Effector CD8-positive, alpha-beta T cell (primary cell): ENCODE data around the gene GALNT18.

Experiments
- DNase-seq: peaks from one replicate; lab custom pipeline; 2025; lab: John Stamatoyannopoulos, UW

Gene GALNT18

GRCh38 chr11:11268119-11268518 lies 353.7 kb downstream of the GALNT18 start:
- DNase-seq = no peak

GRCh38 chr11:11267312-11267711 lies 354.5 kb downstream of the GALNT18 start:
- DNase-seq = no peak

DNA sequence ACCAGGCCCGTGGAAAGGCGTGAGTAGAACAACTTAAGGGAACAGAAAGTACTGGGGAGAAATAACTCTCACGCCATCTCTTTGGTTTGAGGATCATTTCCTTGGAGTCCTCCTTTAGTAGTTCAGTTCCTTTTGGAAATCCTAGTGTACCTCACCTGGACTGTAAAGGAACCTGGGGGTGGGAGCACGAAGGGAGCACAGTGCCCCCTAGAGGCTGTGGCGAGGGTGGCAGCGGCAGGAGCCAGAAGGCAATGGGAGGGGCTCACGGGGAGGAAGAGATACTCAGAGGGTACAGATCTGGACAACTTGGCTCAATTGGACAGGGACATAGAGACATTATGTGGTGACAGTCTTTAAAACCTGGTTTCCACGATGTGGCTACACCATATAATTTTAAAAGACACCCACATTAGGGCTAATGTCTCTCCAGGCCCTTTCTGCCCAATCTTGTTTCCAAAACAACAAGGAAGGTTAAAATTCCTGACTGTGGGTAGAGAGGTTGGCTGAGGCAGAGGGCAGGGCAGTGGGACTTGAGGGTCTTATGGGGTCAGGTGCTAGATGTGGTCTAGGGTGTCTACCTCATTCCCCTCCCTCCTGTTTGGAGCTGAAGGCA lies 355.7 kb downstream of the GALNT18 start:
- peak; percentile 17 for DNase-seq

DNA sequence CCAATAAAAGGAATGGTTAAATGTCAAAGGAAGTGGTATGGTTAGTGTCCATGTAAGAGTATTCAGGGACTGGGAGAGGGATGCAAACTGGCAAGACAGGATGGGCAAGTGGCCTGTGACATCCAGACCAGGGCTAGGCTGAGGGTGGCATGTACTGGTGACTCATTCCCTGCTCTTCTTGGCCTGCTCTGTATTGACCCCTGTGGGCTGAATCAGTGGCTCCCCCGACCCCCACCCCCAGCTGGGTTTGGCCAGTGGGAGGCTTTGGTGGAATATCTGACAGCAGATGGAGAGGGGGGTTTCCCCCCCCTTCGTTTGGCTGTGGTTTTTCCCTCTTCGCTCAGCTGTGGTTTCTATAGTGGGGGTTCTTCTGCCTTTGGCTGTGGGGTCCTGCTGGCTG lies 356.5 kb downstream of the GALNT18 start:
- DNase-seq = no peak

GRCh38 chr11:11263238-11264005 lies 358.4 kb downstream of the GALNT18 start:
- no peak for DNase-seq

DNA sequence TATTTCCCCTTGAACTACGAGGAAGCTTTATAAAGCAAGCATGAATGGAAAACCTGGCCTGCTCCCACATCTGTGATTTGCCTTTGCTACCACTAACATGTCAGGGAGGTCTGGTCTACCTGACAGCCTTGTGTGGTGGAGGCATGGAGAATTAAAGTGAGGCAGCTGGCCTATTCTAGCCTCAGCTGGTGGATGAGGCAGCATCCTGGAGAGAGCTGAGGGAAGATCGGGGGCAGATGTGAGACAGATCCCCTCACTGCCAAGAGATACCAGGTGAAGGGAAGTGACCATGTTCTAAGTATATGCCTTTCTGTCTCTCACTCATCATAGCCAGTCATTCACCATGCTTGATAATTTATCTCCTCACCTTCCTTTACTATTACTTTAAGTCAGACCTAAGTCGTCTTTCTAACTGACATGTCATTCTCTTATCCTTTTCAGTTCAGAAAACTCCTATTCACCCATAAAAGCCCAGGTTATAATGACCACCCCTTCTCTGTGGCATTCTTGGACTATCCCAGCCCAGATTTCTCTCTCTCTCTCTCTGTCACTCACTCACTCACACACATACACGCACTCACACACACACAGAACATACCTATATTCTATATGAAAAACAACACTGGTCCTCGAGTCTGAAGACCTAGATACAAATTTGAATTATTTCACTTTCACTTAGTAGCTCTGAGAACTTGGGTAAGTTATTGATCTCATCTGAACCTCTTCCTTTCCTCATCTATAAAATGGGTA lies 359.5 kb downstream of the GALNT18 start:
- no peak for DNase-seq

DNA sequence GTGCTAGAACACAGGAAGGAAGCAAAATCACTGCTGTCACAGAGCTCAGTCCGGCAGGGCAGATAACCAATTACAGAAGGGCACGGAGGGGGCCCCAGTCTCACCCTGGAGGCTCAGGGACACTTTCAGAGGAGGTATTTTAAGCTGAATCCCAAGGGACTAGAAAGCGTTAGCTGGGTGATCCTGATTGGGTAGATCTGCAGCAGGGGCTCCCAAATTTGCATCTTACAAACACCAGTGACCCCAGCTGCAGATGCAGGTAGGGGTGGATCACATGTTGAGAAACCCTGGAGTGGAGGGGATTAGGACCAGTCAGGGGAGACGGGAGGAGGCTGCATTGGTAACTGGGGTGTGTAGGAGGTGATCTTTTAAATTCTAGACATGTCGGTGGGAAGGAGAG lies 360.2 kb downstream of the GALNT18 start:
- no peak for DNase-seq

DNA sequence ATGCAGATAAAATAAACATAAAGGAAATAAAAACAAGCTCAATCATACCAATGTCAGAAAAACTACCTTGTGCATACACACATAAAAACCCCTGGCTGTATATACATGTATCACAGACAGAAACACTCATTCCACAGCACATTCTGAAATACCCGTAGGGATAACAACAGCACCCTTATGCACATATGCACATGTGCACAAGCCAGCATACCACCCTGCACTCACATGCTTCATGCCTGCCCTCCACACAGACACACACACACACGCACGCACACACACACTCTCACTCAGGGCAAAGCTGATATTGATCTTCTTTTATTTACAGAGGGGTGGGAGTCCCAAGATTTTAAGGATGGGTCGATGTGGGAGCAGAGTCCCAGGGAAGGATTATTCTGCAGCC lies 360.9 kb downstream of the GALNT18 start:
- no peak for DNase-seq

DNA sequence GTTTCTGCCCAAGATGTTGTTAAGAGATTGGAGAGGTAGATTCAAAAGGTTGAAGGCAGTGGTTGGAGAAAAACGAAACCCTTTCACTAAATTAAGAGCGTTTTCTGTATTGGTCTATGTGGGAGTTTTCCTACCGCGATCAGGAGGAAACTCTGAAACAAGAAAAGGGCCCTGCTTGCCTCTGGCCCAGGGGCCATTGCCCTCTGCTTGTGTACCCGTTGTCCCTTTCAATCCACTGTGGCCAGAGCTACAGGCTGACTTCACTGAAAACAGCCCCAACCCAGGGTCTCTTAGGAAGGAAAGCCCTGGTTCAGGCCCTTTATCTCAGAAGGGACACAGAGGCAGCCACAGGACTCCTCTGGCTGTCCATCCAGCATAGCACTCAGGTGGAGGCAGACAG lies 367.8 kb downstream of the GALNT18 start:
- no peak for DNase-seq

- DNase-seq = no peak
Observed at GRCh38 chr11:11253497-11253896, 368.3 kb downstream of the GALNT18 start.

DNA sequence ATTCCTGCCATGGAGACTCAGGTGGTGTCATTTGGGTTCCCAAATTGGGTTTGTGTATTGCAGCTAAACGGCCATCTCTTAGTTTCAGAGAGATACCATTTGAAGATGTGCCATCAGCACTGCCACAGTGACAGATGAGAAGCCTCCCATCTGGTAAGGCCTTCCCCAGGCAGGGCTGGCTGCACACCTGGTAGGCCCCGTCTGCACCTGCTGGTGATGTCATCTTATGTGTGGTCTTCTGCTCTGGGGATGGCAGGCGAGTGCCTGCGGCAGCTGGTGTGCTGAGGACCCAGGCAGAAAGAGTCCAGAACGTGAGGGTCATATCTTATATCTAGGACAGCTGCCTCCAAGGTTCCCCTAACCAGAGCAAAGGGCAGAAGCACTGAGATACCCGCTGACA lies 369.4 kb downstream of the GALNT18 start:
- DNase-seq = no peak

DNA sequence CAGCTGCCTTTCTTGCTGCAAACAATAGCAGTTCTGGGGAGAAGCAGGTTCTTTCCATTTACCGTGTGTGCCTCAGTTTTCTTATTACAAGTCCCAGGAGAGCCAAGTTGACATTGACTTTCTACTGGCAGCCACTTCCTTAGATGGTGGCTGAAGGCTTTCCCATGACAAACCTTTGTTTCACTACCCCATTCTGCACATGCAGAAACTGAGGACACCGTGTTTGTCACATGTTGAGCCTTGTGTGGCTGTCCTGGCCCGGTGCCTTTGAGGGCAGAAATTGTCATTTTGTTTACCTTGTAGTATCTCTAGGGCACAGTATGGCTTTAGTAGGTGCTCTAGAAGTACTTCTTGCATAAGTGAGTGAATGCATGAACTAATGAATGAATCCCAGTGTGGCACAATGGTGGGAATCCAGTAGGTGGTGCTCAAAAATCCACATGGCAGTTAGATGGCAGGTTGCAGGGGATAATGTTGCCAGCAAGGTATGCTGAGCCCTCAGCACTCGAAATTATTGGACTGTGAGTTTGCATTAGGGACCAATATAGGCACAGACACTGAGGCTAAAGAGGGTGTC lies 370.3 kb downstream of the GALNT18 start:
- no peak for DNase-seq

- DNase-seq = no peak
Observed at GRCh38 chr11:11250470-11250869, 371.3 kb downstream of the GALNT18 start.

DNA sequence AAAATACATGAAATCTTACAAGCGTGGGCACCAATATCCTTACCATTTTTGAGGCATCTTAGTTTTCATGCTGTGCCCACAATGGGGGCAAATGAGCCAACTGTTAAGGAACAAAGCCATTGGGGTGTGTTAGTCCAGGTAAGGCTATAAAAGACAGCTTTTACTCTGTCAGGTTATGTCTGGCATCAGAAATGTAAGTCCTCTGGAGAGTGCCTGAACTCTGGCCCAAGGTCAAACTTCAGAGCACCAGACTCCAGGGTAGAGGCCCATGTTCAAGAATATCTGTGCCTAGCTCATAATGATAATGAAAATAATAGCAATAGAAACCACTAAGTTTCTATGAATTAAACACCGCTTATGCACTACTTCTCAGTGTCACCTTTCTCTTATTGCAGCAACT lies 374.2 kb downstream of the GALNT18 start:
- no peak for DNase-seq

GRCh38 chr11:11247086-11247485 lies 374.7 kb downstream of the GALNT18 start:
- DNase-seq = no peak

DNA sequence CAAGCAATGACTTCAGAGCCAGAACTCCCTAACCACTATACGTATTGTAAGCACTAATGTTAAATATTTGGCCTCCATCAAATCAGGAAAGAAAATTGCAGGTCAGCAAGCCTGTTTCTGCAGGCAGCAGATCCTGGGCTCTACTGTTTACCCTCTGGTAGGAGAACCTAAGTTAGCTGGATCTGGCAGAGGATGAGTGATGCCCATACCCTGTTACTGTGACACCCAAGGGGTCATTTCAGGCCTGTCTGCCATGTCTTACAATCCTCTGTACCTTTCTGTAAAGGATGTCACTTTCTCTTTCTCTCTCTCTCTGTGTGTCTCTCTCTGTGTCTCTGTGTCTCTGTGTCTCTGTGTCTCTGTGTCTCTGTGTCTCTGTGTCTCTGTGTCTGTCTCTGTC lies 375.6 kb downstream of the GALNT18 start:
- no peak for DNase-seq

- DNase-seq = no peak
Observed at GRCh38 chr11:11245453-11245852, 376.4 kb downstream of the GALNT18 start.

DNA sequence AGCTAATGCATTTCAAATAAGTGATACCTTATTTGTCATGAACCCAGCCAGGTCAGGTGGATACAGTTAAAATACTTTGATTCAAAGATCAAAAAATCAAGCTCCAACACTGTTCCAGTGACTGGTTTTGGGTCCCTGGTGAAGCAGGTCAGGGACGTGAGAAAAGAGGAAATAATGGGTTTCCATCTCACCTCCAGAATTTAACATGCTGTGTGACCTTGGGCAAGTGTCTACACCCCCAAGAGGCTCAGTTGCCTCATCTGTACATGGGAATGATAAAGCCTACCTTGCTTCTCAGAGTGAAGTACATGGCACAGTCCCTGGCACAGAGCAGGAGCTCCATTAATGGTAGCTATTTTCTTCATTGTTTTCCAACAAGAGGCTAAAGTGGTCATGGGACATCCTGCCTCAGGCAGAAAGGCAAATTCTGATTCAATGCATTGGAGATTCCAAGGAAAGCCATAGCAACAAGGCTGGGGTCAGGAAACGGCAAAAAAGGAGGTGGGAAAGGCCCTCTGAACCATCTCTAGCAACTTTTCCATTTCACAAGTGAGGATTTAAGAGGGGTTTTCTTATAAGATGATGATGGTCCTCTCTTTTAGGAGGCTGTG lies 377.2 kb downstream of the GALNT18 start:
- no peak for DNase-seq

DNA sequence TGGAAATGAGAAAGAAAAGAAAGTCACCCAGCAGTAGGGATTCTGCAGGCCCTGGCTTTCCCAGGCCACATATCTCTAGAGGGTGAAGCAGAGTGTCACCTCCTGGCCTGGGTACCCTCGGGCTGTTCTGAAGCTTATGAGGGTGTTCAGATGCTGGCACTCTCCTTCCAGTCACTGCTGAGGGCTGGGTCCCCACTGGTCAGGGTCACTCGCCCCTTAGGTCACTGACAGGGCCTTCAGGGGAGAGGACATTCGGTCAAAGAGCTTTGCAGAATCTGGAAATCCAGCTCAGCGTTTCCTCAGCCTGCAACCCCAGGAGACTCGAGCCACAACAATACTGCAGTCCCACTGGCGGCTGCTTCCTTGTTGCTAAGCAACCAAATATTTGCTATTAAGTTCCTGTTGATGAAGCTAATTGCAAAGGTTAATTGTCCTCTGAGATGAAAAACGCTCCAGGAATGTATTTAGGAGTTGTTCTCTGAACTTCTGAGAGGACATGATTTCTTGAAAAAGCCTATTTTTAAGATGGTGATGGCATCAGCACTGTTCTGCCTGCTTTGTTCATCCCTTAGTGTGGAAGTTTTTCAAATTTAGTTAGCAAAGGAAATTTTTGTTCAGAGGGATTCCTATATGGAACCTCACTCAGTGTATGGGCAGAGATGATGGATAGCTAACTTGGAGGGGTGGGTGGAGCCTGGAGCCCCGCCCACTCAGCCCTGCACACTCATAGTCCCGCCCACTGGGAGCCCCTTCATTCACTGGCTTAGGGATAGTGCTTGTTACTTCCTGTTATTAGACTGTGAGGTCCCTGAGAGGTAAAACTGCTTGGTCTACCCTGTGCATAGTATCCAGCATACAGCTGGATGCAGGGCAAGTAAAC lies 378.0 kb downstream of the GALNT18 start:
- no peak for DNase-seq

- DNase-seq = no peak
Observed at GRCh38 chr11:11243209-11243589, 378.6 kb downstream of the GALNT18 start.

- no peak for DNase-seq
Observed at GRCh38 chr11:11241284-11241683, 380.5 kb downstream of the GALNT18 start.
